Colon (tissue), 2 donors: Measurements from ENCODE around the gene SFT2D2.

Source experiments
- FAIRE-seq: peaks from 2 replicates; lab custom pipeline; 2012; peaks lifted over from hg19 to GRCh38; lab: Jason Lieb, UNC
- donor health status: control.
- donor health status: control.

The SFT2D2 gene

DNA sequence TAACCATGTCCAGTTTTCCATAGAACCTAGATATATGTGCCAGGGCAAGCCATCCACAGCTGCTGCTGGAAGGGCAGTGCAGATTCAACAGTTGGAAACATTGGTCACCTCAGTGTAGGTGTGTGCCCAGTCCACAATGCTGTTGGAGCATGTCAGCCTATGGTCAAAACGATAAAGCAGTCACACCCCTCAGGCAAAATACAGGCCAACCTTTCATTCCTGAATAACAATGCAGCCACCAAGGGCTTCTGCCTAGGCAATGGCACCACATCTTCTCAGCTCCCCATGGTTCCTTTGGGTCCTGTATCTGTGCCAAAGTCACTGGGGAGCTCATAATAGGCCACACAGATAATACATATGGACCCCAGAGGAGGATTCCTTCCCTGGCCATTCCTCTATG, 39.8 kb downstream of the SFT2D2 start:
- FAIRE-seq, result no peak

- FAIRE-seq, result no peak
Measured at GRCh38 chr1:168266644-168267186, 40.9 kb downstream of the SFT2D2 start.

- FAIRE-seq, result no peak
Measured at GRCh38 chr1:168271636-168272035, 45.8 kb downstream of the SFT2D2 start.

DNA sequence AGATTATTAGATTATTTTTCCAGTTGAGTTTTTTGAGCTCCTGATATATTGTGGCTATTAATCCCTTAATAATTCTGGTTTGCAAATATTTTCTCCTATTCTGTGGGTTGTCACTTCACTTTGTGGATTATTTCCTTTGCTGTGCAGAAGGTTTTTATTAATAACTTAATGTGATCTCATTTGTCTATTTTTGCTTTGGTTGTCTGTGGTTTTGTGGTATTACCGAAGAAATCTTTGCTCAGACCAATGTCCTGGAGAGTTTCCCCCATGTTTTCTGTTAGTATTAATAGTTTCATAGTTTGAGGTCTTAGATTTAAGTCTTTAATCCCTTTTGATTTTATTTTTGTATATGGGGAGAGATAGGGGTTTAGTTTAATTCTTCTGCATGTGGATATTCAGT, 47.8 kb downstream of the SFT2D2 start:
- FAIRE-seq, result no peak

- FAIRE-seq, result no peak
Measured at GRCh38 chr1:168279253-168279652, 53.4 kb downstream of the SFT2D2 start.

GRCh38 chr1:168280296-168280927, 54.6 kb downstream of the SFT2D2 start, which contains the start of gene TBX19:
Gene TBX19, plus strand, starts transcription at chr1:168280877. Its CDS starts 214 bp downstream, at chr1:168281091.
- no peak for FAIRE-seq

DNA sequence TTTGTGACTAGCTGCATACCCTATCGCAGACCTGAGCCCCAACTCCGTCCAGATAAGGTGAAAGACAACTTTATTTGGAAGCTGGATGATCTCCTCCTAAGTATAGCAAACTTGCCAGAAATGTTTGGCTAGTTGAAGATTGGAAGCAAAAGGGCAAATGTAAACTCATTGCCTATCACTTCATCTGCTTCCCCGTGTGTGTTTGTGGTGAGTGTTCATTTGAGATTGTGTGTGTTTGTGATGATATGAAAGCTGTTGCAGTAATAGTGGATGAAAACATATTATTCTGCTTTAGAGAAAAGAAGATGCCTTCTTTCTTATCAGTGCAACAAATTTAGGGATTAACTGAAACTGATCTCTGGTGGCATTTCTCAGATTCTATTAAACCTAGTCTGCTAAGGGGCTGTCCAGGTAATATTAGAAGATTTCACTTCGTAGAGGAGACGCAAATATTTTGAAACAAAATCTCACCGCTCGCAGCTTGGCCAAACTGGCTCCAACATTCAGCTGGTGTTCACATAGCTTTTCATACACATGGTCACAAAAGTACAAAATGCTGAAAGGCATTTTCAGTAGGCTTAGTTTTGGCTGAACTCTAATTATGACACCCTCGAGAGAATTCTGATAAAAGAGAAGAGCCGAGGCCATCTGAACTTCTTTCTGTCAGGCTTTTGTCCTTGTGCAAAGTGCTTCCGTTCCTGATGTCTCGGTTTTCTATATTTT, 56.0 kb downstream of the SFT2D2 start:
- FAIRE-seq, result no peak

GRCh38 chr1:168285521-168285790, 59.7 kb downstream of the SFT2D2 start:
- FAIRE-seq, result no peak

DNA sequence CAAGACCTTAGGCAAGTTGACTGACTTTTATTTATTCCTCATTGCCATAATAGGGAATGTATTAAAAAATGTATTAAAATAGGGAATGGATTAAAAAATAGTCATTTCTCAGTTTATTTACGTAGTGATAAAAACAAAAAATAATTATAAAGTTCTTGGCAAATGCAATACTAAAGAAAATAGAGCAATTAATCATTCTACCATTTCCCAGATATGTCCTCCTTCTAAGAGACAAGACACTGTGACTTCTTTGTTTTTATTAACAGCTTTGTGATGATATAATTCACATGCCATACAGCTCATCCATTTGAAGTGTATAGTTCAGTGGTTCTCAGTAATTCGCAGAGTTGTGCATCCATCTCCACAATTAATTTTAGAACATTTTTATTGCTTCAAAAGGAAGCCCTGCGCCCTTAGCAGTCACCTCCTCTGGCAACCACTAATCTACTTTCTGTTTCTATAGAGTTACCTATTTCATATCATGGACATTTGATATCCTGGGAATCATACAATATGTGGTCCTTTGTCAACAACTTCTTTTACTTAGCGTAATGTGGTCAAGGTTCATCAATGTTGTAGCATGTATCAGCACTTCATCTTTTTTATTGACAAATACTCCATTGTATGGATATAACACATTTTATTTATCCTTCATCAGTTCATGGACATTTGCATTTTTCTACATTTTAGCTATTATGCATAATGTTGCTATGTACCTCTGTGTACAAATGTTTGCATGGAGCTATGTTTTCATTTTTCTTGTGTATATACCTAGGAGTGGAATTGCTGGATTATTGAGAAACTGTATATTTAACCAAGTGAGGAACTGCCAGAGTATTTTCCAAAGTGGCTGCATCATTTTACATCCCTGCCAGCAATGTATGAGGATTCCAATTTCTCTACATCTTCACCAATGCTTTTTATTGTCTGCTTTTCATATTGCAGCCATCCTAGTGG, 60.4 kb downstream of the SFT2D2 start:
- FAIRE-seq, result no peak

GRCh38 chr1:168287237-168287664, 61.4 kb downstream of the SFT2D2 start:
- no peak for FAIRE-seq

DNA sequence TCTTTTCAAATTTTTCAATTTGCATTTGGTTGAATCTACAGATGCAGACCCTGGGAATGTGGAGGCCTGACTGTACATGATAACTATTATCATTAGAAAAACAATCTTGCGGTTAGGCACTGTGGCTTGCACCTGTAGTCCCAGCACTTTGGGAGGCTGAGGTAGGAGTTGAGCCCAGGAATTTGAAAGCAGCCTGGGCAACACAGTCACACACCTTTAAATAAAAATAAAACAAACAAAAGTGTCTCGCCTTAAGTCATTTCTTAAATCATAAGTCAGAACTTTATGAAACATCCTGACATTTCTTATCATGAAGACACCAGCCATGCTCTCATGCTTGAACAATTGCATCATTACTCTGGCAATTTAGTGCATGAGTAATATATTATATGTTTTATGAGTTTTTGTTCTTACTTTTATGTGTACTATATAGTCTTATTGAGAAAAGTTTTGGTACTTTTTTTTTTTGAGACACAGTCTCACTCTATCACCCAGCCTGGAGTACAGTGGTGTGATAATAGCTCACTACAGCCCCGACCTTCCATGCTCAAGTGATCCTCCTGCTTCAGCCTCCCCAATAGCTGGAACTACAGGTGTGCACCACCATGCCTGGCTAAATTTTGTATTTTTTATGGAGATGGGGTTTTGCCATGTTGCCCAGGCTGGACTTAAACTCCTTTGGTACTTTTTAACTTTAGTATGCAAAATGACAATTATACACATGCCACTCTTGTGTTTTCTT, 62.7 kb downstream of the SFT2D2 start:
- no peak for FAIRE-seq

DNA sequence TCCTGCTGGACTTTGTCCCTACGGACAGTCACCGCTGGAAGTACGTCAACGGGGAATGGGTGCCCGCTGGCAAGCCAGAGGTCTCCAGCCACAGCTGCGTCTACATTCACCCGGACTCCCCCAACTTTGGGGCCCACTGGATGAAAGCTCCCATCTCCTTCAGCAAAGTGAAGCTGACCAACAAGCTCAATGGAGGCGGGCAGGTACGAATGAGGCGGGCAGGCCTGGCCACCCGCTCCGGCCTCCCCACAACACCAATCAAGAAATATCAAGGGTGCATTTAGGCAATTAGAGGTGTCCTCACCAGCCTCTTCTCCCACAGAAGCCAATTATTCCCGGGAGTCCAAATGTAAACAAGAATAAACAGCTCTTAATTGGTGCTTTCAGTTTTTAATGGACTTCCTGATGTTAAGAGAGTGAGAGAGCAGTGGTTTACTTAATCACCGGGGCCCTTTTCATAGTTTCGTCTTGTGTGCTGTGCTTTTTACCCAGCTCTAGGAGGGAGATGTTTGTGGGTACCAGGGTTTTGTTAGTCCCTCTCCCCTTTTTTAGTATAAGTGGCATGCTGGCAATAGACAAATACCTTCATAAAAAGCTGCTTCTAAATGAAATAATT, 65.5 kb downstream of the SFT2D2 start:
- FAIRE-seq, result no peak

DNA sequence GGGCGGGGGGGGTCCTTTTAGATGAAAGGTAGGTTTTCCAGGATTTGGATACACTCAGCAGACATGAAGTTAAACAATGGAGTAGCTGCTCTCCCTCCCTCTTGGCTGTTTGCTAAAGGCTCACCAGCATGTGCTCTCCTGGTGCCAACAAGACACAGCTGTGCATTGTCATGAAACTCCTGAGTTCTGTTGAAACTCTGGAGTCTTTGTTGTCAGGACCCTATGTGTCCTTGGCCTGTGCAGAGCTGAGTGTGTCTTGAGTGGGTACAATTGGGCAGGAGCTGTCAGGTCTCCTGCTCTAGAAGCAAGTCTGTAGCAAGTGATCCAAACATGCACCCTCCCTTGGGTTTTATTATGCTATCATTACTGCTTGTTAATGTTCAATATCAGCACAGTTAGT, 67.6 kb downstream of the SFT2D2 start:
- no peak for FAIRE-seq

GRCh38 chr1:168295411-168296114, 69.8 kb downstream of the SFT2D2 start:
- no peak for FAIRE-seq

DNA sequence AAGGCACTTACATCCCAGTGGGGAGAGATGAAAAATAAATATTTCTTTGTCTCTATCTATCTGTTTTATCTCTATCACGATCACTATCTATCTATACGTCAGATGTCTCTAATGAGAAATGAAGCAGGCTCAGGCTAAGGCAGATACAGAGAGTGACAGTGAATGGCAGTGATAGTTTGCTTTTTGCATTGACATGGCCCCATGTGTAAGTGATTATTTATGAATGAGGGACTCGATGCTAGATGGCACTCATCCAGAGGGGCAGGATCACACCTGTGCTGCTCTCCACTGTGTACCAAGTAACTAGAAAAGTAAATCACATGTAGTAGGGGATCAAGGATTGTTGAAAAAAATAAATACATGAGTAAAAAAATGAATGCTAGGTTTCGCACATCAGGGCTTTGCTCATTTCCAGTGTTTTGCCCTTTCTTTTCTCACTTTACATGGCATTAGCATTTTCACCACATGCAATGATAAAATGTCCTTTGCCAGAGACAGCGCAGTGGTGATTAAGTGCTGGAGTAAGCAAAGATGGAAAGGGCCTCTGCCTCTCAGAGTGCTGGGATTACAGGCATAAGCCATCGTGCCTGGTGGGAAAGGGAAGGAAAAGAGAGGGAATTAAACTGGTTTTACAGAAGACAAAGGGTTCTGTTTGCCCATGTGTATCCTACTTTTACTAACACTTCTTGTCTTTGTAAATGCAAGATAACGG, 71.4 kb downstream of the SFT2D2 start:
- no peak for FAIRE-seq

DNA sequence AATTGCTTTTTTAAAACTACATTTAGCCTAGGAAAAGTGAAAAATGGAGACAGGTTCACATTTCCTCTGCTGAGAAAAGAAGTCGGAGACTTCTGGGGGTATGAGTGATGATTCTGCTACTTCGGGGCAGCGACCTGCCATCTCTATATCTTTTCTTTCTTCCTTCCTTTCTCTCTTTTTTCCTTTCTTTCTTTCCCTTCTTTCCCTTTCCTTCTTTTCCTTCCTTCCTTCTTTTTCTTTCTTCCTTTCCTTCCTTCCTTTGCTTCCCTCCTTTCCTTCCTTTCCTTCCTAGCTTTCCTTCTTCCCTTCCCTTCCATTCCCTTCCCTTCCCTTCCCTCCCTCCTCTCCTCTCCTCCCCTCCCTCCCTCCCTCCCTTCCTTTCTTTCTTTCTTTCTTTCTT, 72.6 kb downstream of the SFT2D2 start:
- no peak for FAIRE-seq

- FAIRE-seq, result no peak
Measured at GRCh38 chr1:168300626-168301025, 74.8 kb downstream of the SFT2D2 start.

GRCh38 chr1:168301664-168302320, 76.0 kb downstream of the SFT2D2 start:
- no peak for FAIRE-seq
